K562 (cell line): ENCODE measurements around the gene F12. TPM values are rescaled to one million over a fixed set of nuclear protein-coding genes. Genes with fewer than 3 reads are reported as not detected.

ENCODE experiments used
- BRF1 ChIP-seq: IDR thresholded peaks from 3 replicates; pipeline ENCODE4 v1.6.1; 2011; ENCODE audit warnings: borderline replicate concordance, mild to moderate bottlenecking; ENCODE audit not compliant: insufficient read length; ENCODE audit errors: extremely low read depth
- CBFA2T2 ChIP-seq: fragments of 450-650 bp; conservative IDR thresholded peaks from 2 replicates; pipeline ENCODE4 v1.6.1; 2017; ENCODE audit warnings: mild to moderate bottlenecking
- E2F8 ChIP-seq: fragments of 450-650 bp; IDR thresholded peaks from 2 replicates; pipeline ENCODE4 v1.7.1; 2018; ENCODE audit warnings: mild to moderate bottlenecking, low read depth; ENCODE audit not compliant: partially characterized antibody
- EHMT2 ChIP-seq: fragments of 450-650 bp; IDR thresholded peaks from 2 replicates; pipeline ENCODE4 v1.6.1; 2018; ENCODE audit warnings: antibody characterized with exemption
- FOS ChIP-seq: IDR thresholded peaks from 3 replicates; pipeline ENCODE4 v1.6.1; 2011; ENCODE audit not compliant: insufficient read length; ENCODE audit errors: extremely low read depth
- MCM3 ChIP-seq: fragments of 450-650 bp; IDR thresholded peaks from 2 replicates; pipeline ENCODE4 v1.6.1; 2016
- PHF8 ChIP-seq: fragments of 200-600 bp; sonication (generic); IDR thresholded peaks from 2 replicates; pipeline ENCODE4 v1.6.1; 2012; ENCODE audit warnings: mixed run types, mild to moderate bottlenecking, inconsistent platforms, low read length, moderate library complexity, borderline replicate concordance
- TEAD1 ChIP-seq, 2 experiments: fragments of 450-650 bp in 1 of 2; sonication (generic) in 1 of 2; formaldehyde crosslinking; IDR thresholded peaks; 2 replicates each; pipeline versions ENCODE4 v1.4.0 to v1.8.0; 2020 to 2022; ENCODE audit warnings: mild to moderate bottlenecking in 2 of 2, missing genetic modification reagents in 1 of 2
- THRAP3 ChIP-seq: fragments of 450-650 bp; IDR thresholded peaks from 2 replicates; pipeline ENCODE4 v1.6.1; 2016; ENCODE audit warnings: mild to moderate bottlenecking, inconsistent platforms, borderline replicate concordance
- ZBTB7A ChIP-seq: IDR thresholded peaks from 2 replicates; pipeline ENCODE4 v1.6.1; 2011; ENCODE audit warnings: low read depth, mild to moderate bottlenecking, low read length, moderate library complexity, borderline replicate concordance; ENCODE audit not compliant: control insufficient read depth
- ZNF24 ChIP-seq: fragments of 450-650 bp; IDR thresholded peaks from 2 replicates; pipeline ENCODE4 v1.6.1; 2016
- ZNF318 ChIP-seq, 2 experiments: fragments of 450-650 bp; IDR thresholded peaks; 2 replicates each; pipeline ENCODE4 v1.6.1; 2016; ENCODE audit warnings: mild to moderate bottlenecking in 2 of 2, borderline replicate concordance in 1 of 2, low read depth in 1 of 2, moderate library complexity in 1 of 2
- polyA plus RNA-seq, 8 experiments: library from polyadenylated mRNA; depleted of rRNA in 4 of 8; stranded (reverse) in 5 of 8; unstranded in 3 of 8; fragments of >200 nt; fragmentation: Nextera tagmentation in 2 of 8; fragmentation: Illumina TruSeq in 1 of 8; extraction: Ambion mirVana in 2 of 8; extraction: Trizol in 1 of 8; gene quantifications; 2 replicates each; pipeline versions ENCODE4 v1.2.1 to v1.2.3, GENCODE V29; 2011 to 2014; ENCODE audit warnings: inconsistent platforms in 1 of 8, missing spikeins in 1 of 8
- total RNA-seq, 7 experiments: library from RNA; depleted of rRNA in 6 of 7; stranded (reverse); fragments of >200 nt in 6 of 7; fragmentation: Illumina TruSeq in 2 of 7; extraction: Trizol in 2 of 7; gene quantifications; 2 replicates each; pipeline versions ENCODE4 v1.2.1 to v1.2.3, GENCODE V29; 2011 to 2021; ENCODE audit warnings: low replicate concordance in 1 of 7
- TF ChIP-seq, protein P1 (sequence below), 2 experiments: fragments of 450-650 bp; IDR thresholded peaks; 2 replicates each; pipeline ENCODE4 v1.6.1; 2018; ENCODE audit warnings: mild to moderate bottlenecking in 2 of 2, low read depth in 1 of 2; ENCODE audit not compliant: partially characterized antibody in 2 of 2

Gene F12
- total and polyA plus RNA-seq, 9 of the 15 experiments (the other 6 are each of a cell fraction or from before 2014, with no cell fraction given), result 0.59 to 18.3 (median 3.6) TPM

DNA sequence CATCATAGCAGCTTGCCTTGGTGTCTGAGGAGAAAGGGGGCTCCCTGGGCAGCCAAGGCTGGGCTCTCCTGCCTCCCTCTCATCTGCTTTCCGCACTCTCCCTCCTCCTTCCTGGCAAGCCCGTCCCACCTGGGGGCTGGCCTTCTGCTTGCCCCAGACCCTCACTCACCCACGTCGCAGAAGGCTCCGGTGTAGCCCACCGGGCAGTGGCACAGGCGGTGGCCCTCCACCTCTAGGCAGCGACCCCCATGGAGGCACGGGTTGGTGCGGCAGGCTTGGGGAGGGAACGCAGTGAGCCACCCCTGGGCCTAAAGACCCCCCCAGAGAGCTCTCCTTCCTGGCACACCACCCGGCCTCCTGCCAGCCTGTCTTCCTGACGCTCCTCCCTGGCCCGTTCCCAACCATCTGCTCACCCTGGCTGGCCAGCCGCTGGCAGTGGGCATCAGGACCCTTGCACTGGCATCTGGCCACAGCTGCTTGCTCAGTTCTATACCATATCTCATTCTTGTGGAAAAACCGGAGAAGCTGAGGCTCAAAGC lies 4.7 kb downstream of the F12 start (continued):
- TF ChIP-seq E2F8 (no peak), ZBTB7A (no peak), PHF8 (0 out of 2 replicates have a peak, but pooled peaks have one; percentile 52), ZNF318 (IDR thresholded peaks at IDR 0.05; ENCODE audit: borderline replicate concordance in 1 of 2, low read depth in 1 of 2) (no peak), TEAD1 (CRISPR knock-in tag; IDR thresholded peaks at IDR 0.05) (peak in 1 of 2 experiments; percentile 34; a peak in 1 of 4 replicates), EHMT2 (no peak), BRF1 (no peak), MCM3 (no peak), FOS (no peak), CBFA2T2 (no peak), THRAP3 (no peak), ZNF24 (no peak)
- TF ChIP-seq, protein P1, sequence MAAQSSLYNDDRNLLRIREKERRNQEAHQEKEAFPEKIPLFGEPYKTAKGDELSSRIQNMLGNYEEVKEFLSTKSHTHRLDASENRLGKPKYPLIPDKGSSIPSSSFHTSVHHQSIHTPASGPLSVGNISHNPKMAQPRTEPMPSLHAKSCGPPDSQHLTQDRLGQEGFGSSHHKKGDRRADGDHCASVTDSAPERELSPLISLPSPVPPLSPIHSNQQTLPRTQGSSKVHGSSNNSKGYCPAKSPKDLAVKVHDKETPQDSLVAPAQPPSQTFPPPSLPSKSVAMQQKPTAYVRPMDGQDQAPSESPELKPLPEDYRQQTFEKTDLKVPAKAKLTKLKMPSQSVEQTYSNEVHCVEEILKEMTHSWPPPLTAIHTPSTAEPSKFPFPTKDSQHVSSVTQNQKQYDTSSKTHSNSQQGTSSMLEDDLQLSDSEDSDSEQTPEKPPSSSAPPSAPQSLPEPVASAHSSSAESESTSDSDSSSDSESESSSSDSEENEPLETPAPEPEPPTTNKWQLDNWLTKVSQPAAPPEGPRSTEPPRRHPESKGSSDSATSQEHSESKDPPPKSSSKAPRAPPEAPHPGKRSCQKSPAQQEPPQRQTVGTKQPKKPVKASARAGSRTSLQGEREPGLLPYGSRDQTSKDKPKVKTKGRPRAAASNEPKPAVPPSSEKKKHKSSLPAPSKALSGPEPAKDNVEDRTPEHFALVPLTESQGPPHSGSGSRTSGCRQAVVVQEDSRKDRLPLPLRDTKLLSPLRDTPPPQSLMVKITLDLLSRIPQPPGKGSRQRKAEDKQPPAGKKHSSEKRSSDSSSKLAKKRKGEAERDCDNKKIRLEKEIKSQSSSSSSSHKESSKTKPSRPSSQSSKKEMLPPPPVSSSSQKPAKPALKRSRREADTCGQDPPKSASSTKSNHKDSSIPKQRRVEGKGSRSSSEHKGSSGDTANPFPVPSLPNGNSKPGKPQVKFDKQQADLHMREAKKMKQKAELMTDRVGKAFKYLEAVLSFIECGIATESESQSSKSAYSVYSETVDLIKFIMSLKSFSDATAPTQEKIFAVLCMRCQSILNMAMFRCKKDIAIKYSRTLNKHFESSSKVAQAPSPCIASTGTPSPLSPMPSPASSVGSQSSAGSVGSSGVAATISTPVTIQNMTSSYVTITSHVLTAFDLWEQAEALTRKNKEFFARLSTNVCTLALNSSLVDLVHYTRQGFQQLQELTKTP (IDR thresholded peaks at IDR 0.05; ENCODE audit: low read depth in 1 of 2, partially characterized antibody in 2 of 2), result no peak
